Fibroblast of lung (primary cell): ENCODE results near the gene PID1. TPM values are rescaled to one million over a fixed set of nuclear protein-coding genes. Genes with fewer than 3 reads are reported as not detected.

Source experiments
- DNase-seq, 2 donors: peaks; one replicate each; pipeline versions ENCODE4 v3.0.0 to v3.0.0-alpha.2; 2010; ENCODE audit warnings: low read depth in 2 of 2
- H2AFZ ChIP-seq: 2 replicates; pipeline ENCODE4 v1.5.1; 2012; ENCODE audit warnings: low read length, control low read depth, inconsistent platforms
- H3K27ac ChIP-seq: 2 replicates; pipeline ENCODE4 v1.5.1; 2011; ENCODE audit warnings: low read length, control low read depth; ENCODE audit not compliant: insufficient read depth
- H3K27me3 ChIP-seq: 2 replicates; pipeline ENCODE4 v1.5.1; 2011; ENCODE audit warnings: mild to moderate bottlenecking, low read length; ENCODE audit not compliant: control insufficient read depth, insufficient read depth
- H3K36me3 ChIP-seq: 2 replicates; pipeline ENCODE4 v1.5.1; 2011; ENCODE audit warnings: low read length; ENCODE audit not compliant: control insufficient read depth, insufficient read depth
- H3K4me1 ChIP-seq: 2 replicates; pipeline ENCODE4 v1.5.1; 2011; ENCODE audit warnings: low read length; ENCODE audit not compliant: control insufficient read depth, insufficient read depth; ENCODE audit errors: extremely low read depth
- H3K4me2 ChIP-seq: 2 replicates; pipeline ENCODE4 v1.5.1; 2011; ENCODE audit warnings: low read length, control low read depth; ENCODE audit not compliant: insufficient read depth; ENCODE audit errors: extremely low read depth
- H3K4me3 ChIP-seq, 4 experiments: fragments of 200-600 bp in 1 of 4; sonication (generic) in 1 of 4; replicated peaks in 1 of 4; 2 replicates each; pipeline ENCODE4 v1.5.1; 2011 to 2016; ENCODE audit warnings: low read length in 4 of 4, low read depth in 3 of 4, mild to moderate bottlenecking in 3 of 4, control low read depth in 2 of 4, inconsistent platforms in 1 of 4, mixed read lengths in 1 of 4; ENCODE audit not compliant: insufficient read depth in 1 of 4; ENCODE audit errors: control extremely low read depth in 1 of 4
- H3K79me2 ChIP-seq: 2 replicates; pipeline ENCODE4 v1.5.1; 2012; ENCODE audit warnings: mild to moderate bottlenecking, low read length, inconsistent platforms; ENCODE audit not compliant: control insufficient read depth, insufficient read depth
- H3K9ac ChIP-seq: 2 replicates; pipeline ENCODE4 v1.5.1; 2011; ENCODE audit warnings: mild to moderate bottlenecking, low read length, control low read depth; ENCODE audit not compliant: insufficient read depth
- H3K9me3 ChIP-seq: 2 replicates; pipeline ENCODE4 v1.5.1; 2012; ENCODE audit warnings: low read depth, low read length; ENCODE audit not compliant: control insufficient read depth, insufficient read depth
- H4K20me1 ChIP-seq: 2 replicates; pipeline ENCODE4 v1.5.1; 2011; ENCODE audit warnings: low read length; ENCODE audit not compliant: control insufficient read depth, insufficient read depth; ENCODE audit errors: extremely low read depth
- EZH2 ChIP-seq: IDR thresholded peaks from 2 replicates; pipeline ENCODE4 v1.5.1; 2012; ENCODE audit warnings: low read length, control low read depth, mild to moderate bottlenecking; ENCODE audit errors: missing control alignments
- polyA plus RNA-seq, 2 donors: library from polyadenylated mRNA; depleted of rRNA in 1 of 2; stranded (reverse) in 1 of 2; unstranded in 1 of 2; fragments of >200 nt; gene quantifications; 2 replicates each; pipeline ENCODE4 v1.2.1, GENCODE V29; 2011 to 2012; ENCODE audit warnings: missing spikeins in 1 of 2
- total RNA-seq: library from RNA; depleted of rRNA; stranded (reverse); fragments of >200 nt; gene quantifications from 2 replicates; pipeline ENCODE4 v1.2.1, GENCODE V29; 2014
- TF ChIP-seq, protein P1 (sequence below), 2 donors: IDR thresholded peaks in 1 of 2; conservative IDR thresholded peaks in 1 of 2; 1 replicate in 1 of 2; 2 replicates in 1 of 2; pipeline ENCODE4 v1.5.1; 2011 to 2012; ENCODE audit warnings: low read length in 2 of 2, control low read depth in 1 of 2, inconsistent platforms in 1 of 2, low read depth in 1 of 2, mild to moderate bottlenecking in 1 of 2

The PID1 gene
- total and polyA plus RNA-seq, 2 donors (not counting 1 experiment from before 2014, with no cell fraction given), result 15.7 to 29.6 TPM

DNA sequence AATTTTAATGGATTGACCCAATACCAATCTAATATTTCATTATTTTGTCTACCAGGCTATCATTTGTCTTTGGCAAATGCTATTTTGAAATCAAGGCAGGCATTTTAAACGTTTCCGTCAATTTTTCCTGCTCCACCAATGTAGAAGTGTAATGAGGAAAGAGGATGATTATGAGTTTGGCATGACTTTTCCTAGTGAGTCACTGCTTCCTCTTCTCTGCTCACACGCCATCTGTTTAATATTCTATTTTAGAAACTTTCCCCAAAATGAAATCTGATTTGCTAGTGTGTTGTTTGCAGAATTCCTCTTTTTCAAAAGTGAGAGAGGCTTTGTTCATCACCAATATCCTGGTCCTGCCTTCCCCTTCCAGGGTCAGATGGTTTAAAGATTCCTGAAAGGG is 42.5 kb upstream of the PID1 start:
- Histone ChIP-seq H2AFZ (no peak overlapping the region), H3K36me3 (no peaks in the 10 kb centered on the region), H3K4me2 (peak overlapping the region; percentile 52), H3K4me1 (no peaks in the 10 kb centered on the region), H3K27ac (peak overlapping the region; percentile 64), H3K4me3 (no peak overlapping the region), H4K20me1 (no peaks in the 10 kb centered on the region), H3K9ac (no peak overlapping the region), H3K9me3 (no peaks in the 10 kb centered on the region), H3K27me3 (no peaks in the 10 kb centered on the region), H3K79me2 (no peaks in the 10 kb centered on the region)
- DNase-seq, result peak; percentile 62 to 79
- TF ChIP-seq, protein P1, sequence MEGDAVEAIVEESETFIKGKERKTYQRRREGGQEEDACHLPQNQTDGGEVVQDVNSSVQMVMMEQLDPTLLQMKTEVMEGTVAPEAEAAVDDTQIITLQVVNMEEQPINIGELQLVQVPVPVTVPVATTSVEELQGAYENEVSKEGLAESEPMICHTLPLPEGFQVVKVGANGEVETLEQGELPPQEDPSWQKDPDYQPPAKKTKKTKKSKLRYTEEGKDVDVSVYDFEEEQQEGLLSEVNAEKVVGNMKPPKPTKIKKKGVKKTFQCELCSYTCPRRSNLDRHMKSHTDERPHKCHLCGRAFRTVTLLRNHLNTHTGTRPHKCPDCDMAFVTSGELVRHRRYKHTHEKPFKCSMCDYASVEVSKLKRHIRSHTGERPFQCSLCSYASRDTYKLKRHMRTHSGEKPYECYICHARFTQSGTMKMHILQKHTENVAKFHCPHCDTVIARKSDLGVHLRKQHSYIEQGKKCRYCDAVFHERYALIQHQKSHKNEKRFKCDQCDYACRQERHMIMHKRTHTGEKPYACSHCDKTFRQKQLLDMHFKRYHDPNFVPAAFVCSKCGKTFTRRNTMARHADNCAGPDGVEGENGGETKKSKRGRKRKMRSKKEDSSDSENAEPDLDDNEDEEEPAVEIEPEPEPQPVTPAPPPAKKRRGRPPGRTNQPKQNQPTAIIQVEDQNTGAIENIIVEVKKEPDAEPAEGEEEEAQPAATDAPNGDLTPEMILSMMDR (conservative IDR thresholded peaks at IDR 0.05 in 1 of 2, IDR thresholded peaks at IDR 0.05 in 1 of 2; ENCODE audit: low read depth in 1 of 2, low read length in 2 of 2), result no peak
- no peak for TF ChIP-seq EZH2

DNA sequence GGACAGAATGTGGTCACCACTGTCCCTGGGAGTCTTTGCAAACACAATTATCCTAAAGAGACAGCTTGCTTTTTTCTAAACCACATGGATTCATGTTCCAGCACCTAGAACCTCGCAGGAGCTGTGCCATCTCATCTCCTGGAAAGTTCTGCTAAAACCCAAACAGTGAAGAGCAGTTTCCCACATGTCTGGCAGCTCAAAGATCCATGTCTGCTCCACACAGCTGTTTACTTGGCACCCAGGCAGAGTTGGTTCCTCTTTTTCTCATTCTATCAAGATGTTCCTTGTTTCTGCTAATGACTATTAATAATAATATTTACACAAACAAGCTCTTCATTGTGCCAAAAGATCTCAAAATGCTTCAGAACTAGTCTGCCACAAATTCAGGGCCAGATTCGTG is 30.1 kb upstream of the PID1 start:
- Histone ChIP-seq H3K4me2 (no peak overlapping the region), H3K4me1 (no peaks in the 10 kb centered on the region), H3K36me3 (no peaks in the 10 kb centered on the region), H2AFZ (no peak overlapping the region), H3K9ac (no peak overlapping the region), H3K79me2 (no peaks in the 10 kb centered on the region), H3K27ac (no peak overlapping the region), H3K4me3 (no peak overlapping the region), H4K20me1 (no peaks in the 10 kb centered on the region), H3K9me3 (no peaks in the 10 kb centered on the region), H3K27me3 (no peaks in the 10 kb centered on the region)
- no peak for DNase-seq
- TF ChIP-seq EZH2, result no peak
- TF ChIP-seq, protein P1 (conservative IDR thresholded peaks at IDR 0.05 in 1 of 2, IDR thresholded peaks at IDR 0.05 in 1 of 2; ENCODE audit: low read depth in 1 of 2, low read length in 2 of 2), result no peak

DNA sequence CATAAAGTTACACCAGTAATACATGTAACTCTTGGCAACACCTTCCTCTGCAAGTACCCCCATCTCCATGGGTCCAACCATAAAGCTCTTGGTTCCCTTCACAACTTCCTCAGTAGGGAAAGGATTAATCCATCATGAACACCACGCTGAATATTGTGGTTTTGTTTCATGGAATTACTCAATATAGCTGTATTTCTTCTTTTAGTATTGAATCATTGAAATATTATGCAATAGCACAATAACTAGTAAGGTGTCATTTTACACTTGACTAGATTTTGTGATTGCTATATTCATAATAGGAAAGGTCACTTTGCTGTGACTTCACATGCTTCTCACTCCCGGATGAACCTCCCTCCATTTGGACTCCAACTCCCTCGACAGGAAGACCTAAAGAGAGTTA is 29.7 kb upstream of the PID1 start:
- Histone ChIP-seq H3K36me3 (no peaks in the 10 kb centered on the region), H3K27me3 (no peaks in the 10 kb centered on the region), H3K4me2 (no peak overlapping the region), H3K27ac (no peak overlapping the region), H2AFZ (no peak overlapping the region), H3K9ac (no peak overlapping the region), H4K20me1 (no peaks in the 10 kb centered on the region), H3K4me3 (no peak overlapping the region), H3K79me2 (no peaks in the 10 kb centered on the region), H3K9me3 (no peaks in the 10 kb centered on the region), H3K4me1 (no peaks in the 10 kb centered on the region)
- TF ChIP-seq, protein P1 (conservative IDR thresholded peaks at IDR 0.05 in 1 of 2, IDR thresholded peaks at IDR 0.05 in 1 of 2; ENCODE audit: low read depth in 1 of 2, low read length in 2 of 2), result no peak
- no peak for TF ChIP-seq EZH2
- DNase-seq, result peak; percentile 29 to 80
